ENCODE data around the gene TMC1. TPM values are rescaled to one million over a fixed set of nuclear protein-coding genes. Genes with fewer than 3 reads are reported as not detected.

Gene TMC1
- total RNA-seq, 4 donors from 2014 or later: 0.12 to 0.56 (median 0.13) TPM; not detected in 1

DNA sequence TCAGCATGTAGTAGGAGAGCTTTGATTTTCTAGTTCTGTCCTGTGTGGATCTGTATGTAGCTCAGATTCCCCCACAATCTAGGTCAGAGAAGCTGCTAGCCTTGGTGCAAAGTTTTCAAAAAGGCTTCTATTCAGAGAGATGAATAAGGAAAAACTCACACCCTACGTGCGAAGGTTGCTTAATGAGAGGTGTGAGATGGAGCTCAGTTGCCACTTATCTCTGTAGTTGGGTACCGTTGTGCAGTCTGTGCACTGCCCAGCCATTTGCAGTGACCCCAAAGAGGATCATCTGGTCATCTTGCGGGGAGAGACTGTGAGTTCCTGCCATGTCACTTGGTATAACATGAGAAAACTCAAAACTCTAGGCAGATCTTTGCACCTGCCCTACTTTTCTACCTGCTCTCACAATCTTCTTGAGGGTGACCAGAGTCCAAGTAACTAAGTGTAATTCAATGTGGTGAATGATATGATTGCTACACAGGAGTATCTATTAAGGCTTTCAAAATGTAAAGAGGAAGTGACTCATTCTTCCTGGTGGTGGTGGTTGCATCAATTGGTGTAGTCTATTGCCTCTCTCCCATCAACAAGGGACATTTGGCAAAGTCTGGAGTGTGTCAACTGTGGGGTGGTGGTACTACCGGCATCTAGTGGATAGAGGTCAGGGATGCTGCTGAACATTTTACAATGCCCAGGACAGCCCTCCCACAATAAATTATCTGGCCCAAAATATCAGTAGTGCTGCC, 65.2 kb downstream of the TMC1 start:
- DNase-seq (ENCODE audit: low spot score): no peak
- peak; percentile 86 for ATAC-seq (ENCODE audit: low FRiP score)
- TF ChIP-seq, protein P1, sequence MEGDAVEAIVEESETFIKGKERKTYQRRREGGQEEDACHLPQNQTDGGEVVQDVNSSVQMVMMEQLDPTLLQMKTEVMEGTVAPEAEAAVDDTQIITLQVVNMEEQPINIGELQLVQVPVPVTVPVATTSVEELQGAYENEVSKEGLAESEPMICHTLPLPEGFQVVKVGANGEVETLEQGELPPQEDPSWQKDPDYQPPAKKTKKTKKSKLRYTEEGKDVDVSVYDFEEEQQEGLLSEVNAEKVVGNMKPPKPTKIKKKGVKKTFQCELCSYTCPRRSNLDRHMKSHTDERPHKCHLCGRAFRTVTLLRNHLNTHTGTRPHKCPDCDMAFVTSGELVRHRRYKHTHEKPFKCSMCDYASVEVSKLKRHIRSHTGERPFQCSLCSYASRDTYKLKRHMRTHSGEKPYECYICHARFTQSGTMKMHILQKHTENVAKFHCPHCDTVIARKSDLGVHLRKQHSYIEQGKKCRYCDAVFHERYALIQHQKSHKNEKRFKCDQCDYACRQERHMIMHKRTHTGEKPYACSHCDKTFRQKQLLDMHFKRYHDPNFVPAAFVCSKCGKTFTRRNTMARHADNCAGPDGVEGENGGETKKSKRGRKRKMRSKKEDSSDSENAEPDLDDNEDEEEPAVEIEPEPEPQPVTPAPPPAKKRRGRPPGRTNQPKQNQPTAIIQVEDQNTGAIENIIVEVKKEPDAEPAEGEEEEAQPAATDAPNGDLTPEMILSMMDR (IDR thresholded peaks at IDR 0.05): no peak

DNA sequence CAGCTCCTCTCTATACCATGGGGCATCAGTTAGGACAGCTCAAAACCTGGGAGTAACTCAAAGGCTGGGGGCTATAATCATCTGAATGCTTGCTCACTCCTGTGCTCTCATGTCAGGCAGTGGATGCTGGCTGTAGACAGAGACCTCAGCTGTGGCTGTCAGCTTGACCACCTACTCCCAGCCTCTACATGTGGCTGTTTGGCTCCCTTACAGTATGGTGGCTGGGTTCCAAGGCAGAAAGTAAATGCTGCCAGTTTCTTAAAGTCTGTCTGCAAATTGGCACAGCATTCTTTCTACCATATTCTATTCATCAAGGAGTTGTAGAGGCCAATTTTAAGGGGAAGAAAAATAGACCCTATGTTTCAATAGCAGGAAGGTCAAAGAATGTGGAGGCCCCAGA, 66.9 kb downstream of the TMC1 start:
- DNase-seq (ENCODE audit: low spot score) (no peak), ATAC-seq (ENCODE audit: low FRiP score) (peak; percentile 16)
- TF ChIP-seq, protein P1 (IDR thresholded peaks at IDR 0.05): no peak

DNA sequence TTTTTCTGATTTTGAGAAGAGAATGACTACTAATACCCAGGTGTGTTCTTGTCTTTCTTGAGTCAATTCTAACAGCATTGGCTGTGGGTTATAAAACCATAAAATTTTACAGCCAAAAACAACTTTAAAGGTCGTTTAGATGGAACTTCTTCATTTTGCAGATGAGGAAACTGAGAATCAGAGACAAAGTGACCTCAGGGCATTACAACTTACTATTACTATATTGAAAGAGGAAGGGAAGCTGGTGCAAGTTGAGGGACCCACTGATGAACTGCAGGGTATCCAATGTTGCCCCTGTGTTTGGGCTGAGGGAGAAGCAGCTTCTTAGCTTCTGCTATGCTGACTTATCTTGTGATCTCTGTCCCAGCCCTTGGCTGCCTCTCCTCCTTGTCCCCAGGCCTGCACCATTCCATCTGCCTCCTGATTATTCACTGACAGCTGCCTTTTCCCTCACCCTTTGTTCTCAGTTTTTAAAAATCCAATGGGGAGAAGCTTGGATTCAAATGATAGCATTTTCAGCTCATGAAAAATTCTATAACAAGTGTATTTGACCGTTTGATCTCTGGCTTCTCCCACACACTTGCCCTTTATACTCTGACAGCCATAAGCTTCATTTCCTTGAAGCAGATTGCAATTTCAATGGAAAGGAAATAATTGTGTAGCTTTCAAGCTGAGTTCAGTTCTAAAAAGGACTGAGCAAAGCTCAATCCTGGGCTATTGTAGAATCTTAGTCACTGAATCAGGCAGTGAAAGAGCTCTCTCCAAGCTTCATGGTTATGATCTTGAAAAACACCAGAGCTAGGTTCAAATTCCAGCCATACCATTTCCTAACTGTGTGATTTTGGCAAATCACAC, 68.5 kb downstream of the TMC1 start:
- TF ChIP-seq, protein P1 (IDR thresholded peaks at IDR 0.05): no peak
- no peak for ATAC-seq (ENCODE audit: low FRiP score)

DNA sequence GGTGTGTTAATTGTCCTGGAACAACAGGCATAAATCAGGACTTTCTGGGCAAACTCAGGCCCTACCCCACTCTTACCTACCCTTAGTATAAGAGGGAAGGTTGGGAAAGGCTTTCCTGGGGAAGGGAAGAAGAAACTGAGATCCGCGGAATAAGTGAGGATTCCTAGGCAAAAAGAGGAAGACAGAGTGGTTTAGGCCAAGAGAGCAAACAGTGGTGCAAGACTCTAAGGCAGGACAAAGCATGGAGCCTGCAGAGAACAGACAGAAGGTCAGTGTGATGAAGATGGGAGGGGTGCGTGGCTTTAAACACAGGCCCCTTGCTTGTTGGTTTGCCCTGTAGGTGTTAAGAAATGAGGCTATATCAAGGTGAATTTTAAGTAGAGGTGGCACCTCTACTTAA, 69.4 kb downstream of the TMC1 start:
- ATAC-seq (ENCODE audit: low FRiP score): no peak
- no peak for DNase-seq (ENCODE audit: low spot score)
- TF ChIP-seq, protein P1 (IDR thresholded peaks at IDR 0.05): no peak

More for the DNA sequence above, 68.5 kb downstream of the TMC1 start:
- no peak for DNase-seq (ENCODE audit: low spot score)

DNA sequence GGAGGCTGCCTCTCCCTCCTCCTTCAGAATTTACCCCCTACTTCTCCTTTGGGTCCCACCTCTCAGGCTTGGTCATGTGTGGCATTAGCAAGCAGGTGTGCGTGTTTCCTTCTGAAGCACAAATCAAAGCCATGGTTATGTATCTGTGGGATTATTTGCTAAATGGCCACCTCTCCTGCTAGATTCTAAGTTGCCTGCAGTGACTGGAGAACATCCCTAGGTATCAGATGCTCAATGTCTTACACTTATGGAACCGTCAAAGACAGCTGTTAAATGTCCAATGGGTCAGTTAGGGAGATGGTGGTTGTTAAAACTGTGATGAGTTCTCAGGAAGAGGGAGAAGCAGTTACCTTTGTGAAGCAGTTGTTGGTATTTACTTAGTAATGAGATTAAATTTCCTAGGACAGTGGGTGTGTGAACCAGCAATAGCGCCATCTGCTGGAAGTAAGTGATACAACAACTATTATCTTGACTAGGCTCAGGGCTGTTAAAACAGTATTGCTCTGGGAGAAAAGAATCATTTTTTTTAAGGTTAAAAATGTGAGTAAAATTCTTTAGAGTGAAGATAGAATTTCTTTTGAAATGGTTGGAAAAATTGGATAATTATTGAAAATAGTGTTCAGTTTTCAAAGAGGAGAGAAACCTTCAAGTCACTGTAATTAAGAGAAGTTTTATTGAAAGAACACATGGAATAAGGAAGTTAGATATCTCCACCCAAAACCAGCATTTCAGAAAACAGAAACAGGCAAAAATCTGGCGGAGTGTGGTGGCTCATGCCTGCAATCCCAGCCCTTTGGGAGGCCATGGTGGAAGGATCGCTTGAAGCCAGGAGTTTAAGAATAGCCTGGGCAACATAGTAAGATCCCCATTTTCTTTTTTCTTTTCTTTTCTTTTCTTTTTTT, 71.3 kb downstream of the TMC1 start:
- DNase-seq (ENCODE audit: low spot score) (no peak), ATAC-seq (ENCODE audit: low FRiP score) (peak; percentile 84)
- TF ChIP-seq, protein P1 (IDR thresholded peaks at IDR 0.05): peak in 1 of 3 donors; percentile 62

DNA sequence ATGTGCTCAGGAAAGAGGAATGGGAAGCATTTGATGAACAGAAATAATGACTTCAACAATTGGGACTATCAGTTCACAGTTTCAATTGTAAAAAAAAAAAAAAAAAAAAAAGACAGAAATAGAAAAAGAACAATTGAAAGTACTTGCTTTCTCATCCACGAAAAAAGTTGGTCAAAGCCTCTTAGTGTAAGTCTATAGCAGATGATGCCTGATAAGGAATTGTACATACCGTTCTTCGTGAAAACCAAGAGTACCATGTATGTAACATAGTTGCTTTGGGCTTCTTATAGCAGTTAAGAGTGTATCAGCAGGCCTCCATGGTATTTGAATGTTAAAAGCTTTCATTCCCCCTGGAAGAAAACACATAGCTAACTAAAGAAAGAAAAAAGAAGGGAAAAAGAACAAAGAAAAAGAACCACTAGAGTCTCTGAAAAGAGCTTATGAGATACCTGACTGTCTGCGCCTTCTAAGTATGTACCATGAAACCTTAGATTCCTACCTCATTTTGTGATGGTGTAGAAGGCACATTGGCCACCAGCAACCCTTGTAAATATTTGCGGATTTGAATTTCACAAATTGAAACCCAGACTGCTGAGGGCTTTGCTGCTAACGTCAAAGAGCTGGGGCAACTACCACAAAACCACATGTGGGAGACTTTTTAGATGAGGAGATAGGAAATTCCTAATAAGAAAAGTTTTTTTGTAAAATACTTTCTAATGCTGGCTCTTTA, 75.2 kb downstream of the TMC1 start:
- TF ChIP-seq, protein P1 (IDR thresholded peaks at IDR 0.05): no peak
- ATAC-seq (ENCODE audit: low FRiP score): no peak
- no peak for DNase-seq (ENCODE audit: low spot score)

Measured in omental fat pad (tissue), 4 donors.